Hematopoietic multipotent progenitor cell treated with erythropoietin and hydrocortisone succinate and interleukin-3 and kit ligand, for 17 days (in vitro differentiated cells): Measurements from ENCODE around the gene ANAPC2.
A peak's percentile ranks its signal among the peaks of the same experiment; 100 is the strongest.

Source experiments
- DNase-seq: peaks from one replicate; pipeline ENCODE4 v3.0.0-alpha.2; 2015; ENCODE audit warnings: low spot score

Gene ANAPC2

DNA sequence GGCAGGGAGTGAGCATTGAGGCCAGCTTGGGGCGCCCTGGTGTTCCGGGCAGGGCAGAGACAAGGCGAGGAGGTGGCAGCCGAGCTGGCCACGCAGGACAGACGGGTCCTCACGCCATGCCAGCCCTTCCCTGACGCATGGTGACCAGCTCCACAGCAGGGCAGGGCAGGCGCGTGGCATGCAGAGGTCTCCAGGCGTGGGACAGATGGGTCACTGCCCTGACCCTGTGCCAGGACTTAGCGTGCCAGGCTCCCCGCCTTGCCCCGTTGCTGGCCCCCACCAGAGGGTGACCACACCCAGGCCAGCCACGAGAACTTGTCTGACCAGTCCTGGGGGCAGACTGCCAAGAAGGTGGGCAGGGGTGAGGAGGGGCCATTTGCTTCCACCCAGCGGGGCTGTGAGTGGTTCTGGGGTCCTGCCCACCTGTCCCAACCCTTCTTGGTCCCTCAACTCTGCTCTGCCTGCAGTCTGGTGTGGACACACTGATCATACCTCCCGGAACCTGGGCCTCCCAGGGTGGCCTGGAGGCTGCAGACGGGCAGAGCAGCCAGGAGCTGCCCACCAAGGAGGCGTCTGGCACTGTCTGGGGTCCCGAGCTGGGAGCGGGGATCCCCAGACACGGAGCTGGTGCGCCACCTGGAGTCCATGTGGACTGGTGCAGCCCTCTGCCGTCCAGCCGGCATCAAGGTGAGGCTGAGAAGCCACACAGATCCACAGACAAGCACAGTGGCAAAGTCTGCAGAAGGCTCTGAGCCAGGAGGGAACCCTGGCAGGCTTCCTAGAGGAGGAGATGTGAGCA lies 38.9 kb upstream of the ANAPC2 start, which contains the start of gene RNF224:
Gene RNF224 (plus strand): TSS at position 449 of the 799 bp plus-strand sequence. CDS start 834 bp downstream, outside the sequence.
- DNase-seq: peak; percentile 87

DNA sequence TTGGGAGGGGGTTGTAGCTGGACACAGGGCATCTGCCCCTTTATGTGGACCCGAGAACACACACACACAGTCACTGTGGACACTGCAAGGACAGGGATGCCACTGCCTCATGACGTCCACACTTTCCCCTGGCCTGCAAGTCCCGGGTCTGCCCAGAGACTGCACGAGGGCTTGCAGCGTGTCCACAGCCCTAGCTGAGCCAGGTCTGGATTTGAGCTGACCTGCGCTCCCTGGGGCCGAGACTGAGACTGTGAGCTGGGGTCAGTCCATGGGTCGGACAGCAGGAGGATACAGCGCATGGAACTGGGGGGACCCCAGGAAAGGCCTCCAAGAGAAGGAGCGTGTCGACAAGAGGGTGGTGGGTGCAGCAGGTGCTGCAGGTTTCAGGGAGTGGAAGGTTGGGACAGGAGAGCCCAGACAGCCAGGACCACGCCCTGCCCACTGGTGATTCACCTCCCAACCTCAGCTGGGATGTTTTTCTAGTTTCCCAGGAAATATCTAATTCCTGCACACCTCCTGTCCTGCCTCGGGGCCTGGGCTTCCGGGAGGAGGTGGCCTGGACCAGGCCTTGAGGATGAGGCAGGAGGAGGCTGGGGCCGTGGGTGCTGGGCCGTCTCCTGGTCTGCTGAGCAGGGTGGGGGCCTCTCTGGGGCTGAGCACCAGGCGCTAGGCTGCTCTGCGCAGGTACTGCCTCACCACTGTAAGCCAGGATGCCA lies 38.1 kb upstream of the ANAPC2 start:
- DNase-seq: no peak

DNA sequence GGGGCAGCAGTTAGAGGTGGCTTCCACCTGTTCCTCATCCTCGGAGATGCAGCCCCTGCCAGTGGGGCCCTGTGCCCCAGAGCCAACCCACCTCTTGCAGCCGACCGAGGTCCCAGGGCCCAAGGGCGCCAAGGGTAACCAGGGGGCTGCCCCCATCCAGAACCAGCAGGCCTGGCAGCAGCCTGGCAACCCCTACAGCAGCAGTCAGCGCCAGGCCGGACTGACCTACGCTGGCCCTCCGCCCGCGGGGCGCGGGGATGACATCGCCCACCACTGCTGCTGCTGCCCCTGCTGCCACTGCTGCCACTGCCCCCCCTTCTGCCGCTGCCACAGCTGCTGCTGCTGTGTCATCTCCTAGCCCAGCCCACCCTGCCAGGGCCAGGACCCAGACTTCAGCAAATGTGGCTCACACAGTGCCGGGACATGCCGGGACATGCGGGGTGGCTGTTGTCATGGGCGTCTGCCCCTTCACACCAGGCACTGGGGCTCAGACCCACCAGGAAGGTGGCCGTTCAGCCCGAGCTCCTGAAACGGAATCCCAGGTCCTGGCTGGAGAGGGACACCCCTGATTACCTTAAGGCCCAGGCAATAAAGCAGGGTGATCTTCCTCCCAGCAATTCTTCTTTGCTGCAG lies 37.5 kb upstream of the ANAPC2 start:
- DNase-seq: no peak

DNA sequence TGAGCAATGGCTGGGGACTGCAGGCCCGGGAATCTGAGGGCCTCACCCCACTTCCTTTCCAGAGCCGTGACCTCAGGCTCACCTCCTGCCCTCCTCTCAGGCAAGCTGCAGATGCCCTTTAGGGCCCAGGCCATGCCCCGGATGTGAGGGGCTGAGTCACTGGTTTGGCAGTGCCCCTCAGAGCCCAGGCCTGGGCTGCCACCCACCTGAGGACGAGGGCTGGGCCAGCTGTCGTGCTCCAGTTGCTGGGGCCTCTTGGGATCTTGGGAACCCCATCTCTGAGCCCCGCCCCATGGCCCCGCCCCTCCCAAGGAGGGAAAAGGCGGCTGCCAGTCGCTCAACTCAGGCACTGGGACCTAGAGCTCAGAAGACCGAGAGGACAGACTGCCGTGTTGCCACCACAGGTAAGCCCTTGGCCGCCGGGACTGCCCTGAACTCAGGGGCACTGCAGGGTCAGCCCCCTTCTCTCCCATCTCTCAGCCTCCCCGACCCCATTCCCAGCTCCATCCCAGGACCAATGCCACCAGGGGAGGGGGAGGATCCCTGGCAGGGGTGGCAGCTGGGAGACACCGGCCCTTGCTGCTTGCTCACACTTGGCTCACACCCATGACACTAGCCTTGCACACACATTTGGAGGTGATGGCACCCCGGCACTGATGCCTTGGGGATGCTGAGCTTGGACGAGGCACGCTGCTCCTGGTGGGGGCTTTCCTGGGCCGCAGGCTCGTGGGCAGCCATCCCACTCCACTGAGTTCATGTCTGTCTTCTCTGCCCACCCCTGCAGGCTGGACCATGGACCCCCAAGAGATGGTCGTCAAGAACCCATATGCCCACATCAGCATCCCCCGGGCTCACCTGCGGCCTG lies 36.7 kb upstream of the ANAPC2 start, which contains the start of gene CYSRT1:
Gene CYSRT1 (plus strand): TSS at position 345 of the 865 bp plus-strand sequence. CDS start 448 bp downstream, at position 793.
- DNase-seq: no peak

DNA sequence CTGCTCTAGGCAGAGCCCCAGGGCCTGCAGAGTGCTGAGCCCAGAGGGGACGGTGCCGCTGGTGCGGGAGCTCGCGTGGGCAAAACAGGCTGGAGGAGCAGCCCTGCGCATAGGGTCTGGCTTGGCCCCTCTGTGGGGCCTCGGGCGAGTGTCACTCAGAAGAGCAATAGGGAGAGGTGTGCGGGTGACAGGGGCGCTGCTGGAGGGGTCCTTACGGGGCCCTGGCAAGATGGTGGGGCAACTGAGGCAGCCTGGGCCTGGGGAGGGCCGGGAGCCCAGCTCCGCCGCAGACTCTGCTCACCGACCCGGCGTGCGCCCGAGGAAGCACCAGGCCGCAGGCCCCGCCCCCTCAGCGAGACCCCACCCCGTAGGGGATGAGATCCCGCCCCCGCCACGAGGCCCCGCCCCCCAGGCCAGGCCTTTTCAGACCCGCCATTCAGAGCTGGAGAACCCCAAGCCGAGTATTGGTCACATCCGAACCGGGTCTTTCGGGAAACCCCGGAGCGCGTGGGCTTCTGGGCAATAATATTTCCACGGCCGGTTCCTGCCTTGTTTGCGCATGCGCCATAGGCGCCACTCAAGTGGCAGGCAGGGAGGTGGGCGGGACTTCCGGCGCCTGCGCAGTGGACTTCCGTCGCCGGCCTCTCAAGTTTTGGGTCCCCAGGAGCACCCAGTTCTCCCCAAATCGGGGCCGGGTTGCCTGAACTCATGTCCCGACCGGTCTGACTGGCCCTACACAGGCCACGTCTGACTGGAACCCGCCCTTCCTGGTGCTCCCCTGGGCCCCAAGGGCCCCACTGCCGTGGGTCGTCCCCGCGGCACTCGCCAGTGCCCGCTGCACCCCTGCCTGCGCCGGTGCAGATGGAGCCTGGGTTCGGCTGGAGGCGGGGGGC lies 35.0 kb upstream of the ANAPC2 start:
- peak; percentile 98 for DNase-seq

DNA sequence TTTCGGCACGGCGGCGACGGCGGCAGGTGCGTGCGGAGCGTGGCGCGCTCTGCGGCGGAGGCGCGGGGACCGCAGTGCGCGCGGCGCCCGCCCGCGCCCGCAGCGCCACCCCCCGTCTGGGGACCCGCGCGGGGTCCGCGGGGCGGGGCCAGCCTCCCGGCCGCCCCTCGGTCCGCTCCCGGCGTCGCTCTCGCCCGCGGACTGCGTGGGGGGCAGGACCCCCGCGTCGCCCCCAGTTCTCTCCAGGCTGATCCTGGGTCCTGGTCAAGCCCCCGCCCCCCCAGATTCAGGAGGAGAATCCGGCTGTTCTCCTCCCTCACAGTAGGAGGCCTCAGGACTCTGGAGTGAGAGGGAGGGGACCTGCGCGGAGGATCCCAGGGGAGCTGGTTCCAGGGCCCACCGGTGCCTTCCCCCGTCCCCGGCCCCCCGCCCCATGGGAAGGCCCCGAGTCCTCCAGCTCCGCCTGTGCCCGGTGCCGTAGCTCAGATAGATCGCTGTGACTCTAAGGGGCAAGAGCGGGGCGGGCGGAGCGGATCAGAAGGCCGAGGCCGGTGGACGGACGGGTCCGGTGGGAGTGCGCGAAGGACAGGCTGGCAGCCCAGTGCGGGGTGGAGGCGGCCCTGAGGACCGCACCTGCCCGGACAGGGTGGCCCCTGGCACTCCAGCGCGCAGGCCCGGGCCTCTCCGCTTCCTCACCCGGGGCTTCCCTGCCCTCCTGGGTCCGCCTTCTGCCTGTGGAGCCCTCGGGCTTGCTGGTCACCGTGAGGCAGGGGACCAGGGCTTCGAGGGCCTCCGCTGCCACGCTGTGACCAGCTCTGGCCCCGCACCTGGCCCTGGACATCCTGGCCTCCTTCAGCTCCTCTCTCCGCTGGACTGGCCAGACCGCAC lies 34.1 kb upstream of the ANAPC2 start, which contains the start of gene RNF208:
Gene RNF208 (minus strand): TSS at position 51 of the 888 bp plus-strand sequence. CDS start 1,028 bp downstream, outside the sequence.
- no peak for DNase-seq

DNA sequence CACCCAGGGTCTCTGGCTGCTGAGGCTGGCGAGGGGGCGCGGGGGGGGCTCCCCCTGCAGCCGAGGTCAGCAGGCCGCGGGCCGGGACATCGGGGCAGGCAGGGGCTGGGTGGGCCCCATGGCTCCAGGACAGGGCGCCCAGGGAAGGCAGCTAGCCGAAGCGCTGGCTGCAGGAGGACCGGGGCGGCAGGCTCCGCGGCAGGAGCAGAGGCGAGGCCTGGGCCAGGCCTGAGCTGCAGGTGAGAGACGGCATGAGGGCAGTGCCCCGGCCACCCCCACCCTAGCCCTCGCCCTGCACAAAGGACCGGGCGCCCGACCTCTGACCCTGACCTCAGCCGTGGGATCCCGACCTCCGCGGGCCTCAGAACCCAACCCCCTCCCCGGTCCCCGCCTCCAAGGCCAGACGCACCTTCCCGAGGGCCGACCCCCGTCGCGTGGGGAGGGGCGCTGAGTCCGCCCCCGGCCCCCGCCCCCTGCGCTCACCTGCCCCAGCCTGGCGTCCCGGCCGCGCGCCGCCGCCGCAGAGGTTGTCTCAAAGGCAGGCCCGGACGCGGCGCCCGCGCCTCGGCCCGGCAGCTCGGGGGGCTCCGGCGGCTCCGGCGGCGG lies 33.2 kb upstream of the ANAPC2 start:
- DNase-seq: no peak

DNA sequence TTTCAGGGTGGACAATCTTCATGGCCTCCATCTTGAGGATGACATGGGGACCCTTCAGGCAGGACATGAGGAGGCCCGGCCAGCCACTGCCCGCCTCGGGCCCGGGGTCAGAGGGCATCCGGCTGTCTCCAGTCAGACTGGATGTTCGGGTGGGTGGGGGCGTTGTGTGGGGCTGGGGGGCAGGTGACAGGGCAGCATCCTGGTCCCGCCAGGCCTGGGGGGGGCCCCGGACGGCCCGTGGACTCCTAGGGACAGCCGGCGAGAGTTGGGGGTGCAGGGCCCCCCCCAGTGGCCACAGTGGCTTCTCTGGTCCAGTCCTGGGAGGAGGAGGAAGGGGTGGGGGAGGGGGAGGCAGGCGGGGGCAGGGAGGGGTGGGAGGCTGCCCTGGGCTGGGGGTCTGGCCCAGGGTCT lies 32.7 kb upstream of the ANAPC2 start:
- DNase-seq: no peak

DNA sequence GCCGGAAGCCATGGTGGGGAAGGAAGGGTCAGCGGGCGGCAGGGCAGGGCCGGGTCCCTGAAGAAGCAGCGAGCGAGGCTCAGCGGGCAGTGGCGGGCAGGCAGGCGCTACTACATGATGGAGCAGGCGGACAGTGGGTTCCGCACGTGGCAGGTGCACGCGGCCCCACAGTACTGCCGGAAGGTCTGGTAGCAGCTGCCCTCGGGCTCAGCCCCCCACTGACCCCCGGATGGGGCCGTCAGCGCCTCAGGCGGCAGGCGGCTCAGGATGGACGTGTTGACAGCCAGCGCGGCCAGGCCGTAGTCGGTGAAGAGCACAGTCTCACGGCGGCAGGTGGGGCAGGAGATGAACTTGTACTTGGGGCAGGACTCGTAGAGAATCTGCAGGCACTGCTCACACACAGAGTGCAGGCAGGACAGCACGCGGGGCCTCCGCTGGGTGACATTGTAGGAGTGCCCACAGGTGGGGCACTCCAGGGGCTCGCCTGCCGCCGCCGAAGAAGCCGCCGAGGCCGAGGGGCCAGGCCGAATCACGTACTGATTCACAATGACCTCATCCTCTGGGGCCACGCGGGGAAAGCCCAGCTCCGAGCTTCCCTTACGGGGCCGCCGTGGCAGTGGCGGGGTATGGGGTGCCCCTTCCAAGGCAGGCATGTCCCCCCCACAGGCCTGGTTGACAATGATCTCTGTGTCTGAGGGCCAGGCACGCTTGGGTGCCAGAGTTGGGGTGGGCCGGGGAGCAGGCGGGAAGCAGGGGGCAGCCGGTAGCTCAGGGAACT lies 32.1 kb upstream of the ANAPC2 start:
- DNase-seq: no peak

DNA sequence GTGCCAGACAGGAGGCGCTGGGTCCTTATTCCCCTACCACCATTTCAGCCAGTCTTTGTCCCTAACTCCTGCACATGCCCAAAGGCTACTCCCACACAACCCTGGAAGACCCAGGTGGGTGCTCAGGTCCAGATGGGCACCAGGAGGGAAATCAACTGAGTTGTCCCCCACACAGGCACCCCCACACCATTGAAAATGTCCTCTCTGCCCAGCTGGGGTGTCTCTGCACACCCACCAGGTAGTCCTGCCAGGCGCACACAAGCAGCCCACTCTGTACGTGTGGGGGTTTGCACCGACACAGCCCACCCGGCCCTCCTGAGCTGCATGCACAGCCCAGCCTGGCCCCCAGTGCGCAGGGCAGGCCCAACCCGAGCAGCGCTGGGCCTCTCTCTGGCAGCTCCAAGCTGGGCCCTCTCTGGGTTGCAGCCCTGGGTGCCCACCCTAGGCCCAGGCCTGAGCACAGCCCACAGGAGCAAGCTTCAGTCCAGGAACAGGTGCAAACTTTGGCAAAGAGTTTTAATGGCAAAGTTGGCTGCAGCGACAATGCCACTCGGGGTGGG lies 31.5 kb upstream of the ANAPC2 start:
- no peak for DNase-seq

DNA sequence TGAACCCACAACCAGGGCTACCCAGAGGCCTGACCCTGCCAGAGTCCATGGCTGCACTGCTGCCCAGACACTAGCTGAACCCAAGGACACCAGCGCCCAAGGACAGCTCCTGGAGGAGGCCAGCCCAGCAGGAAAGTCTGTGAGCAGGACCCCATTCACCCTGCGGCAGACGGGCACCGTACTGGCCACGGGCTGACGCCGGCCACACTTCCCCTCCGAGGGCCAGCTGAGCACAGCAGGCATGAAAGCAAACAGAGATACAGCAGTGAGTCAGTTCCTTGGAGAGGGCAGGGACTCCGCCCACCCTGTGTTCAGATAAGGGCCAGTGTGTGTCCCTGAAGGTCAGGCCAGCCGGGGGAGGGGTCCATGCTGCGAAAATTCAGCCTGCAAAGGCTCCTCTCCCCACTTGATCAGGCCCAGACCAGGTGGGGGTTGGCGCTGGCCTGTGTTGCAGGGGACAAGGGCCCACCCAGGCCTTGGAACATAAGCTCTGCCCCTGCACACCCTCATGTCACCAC lies 30.5 kb upstream of the ANAPC2 start:
- DNase-seq: peak; percentile 84

DNA sequence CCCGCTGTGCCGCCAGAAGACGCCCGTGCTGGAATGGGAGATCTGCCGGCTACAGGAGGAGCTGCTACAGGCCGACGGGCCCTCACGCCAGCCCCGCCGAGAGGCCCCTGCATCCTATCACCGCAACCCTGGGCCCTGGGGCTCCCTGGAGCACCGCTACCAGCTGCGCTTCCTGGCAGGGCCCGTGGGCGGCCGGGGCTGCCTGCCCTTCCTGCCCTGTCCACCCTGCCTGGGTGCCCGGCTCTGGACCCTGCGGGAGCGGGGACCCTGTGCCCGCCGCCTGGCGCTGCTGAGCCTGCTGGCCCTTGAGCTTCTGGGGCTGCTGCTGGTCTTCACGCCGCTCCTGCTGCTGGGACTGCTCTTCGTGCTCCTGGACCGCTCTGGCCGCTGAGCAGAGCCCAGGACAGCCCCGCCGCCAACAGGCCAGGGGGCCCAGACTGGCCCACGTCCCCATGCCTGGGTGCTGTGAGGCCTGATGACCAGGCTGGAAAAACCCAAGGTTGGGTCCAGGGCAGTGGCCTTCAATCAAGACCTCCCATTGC lies 29.9 kb upstream of the ANAPC2 start:
- DNase-seq: no peak

DNA sequence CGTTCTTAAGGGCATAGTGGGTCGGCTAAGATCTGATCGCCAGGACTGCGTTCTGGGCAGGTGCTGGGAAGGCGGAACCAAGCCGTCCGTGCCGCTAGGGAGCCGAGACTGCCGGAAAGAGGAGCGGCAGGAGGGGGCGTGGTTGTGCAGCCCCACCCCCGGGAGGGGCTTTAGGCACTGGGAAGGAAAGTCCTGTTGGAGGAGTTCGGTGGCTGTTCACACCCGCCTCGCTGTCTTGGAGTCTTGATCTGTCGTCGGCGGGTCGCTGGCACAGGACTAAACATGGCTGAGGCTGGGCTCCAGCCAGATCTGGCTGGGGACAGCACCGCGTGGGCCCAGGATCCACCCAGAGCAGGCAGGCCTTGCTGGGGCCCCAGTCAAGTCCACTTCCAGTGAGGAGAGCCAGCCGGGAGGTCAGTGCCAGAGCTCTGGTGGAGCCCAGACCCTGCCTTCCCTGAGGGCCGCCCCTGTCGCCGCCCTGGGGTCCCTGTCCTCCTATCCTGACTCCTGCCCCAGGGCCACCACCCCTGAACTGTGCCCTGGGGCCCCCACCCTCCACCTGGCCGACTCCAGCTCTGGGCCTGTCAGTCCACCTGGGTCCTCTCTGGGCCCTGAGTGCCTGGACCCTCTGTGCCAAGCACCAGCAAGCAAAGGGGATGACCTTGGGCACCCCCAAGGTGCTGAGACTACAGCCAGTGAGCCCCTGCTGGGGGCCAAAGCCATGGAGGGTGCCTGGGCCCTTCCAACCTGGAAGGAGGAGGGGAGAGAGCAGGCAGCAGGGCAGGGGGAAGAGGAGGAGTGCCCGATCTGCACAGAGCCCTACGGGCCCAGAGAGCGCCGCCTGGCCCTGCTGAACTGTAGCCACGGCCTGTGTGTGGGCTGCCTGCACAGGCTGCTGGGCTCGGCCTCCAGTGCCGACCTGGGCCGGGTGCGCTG lies 29.2 kb upstream of the ANAPC2 start:
- DNase-seq: peak; percentile 31

DNA sequence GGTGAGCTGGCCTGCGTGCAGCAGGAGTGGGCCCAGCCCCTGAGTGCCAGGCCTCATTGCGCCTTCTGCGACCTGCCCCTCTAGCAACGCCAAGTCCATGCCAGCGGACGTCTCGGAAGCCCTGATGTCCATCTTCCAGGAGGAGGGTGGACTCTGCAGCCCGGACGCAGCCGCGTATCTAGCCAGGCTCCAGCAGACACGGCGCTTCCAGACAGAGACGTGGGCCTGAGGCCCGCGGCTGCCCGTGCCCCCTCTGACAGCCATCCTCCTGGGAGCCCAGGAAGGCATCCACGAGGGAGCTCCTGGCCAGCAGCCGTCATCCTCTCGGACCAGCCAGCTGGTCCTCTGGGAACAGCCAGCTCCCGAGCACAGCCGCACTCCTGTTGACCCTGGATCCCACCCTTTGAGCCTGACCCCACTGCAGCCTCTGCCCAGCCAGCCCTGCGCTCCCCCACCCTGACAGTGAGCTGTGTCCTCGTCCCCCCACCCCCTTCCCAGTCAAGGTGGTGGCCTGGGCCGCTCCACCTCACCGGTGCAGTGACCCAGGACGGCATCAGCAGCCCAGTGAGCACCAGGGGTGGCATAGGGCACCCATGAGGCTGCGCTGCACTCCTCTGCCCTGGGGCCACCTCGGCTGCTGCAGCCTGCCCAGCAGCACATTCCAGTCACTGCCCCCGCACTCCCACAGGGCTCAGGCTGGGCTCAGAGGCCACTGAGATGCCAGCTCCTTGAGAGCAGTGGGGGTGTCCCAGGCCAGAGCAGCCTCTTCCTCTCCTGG lies 28.0 kb upstream of the ANAPC2 start:
- DNase-seq: no peak

DNA sequence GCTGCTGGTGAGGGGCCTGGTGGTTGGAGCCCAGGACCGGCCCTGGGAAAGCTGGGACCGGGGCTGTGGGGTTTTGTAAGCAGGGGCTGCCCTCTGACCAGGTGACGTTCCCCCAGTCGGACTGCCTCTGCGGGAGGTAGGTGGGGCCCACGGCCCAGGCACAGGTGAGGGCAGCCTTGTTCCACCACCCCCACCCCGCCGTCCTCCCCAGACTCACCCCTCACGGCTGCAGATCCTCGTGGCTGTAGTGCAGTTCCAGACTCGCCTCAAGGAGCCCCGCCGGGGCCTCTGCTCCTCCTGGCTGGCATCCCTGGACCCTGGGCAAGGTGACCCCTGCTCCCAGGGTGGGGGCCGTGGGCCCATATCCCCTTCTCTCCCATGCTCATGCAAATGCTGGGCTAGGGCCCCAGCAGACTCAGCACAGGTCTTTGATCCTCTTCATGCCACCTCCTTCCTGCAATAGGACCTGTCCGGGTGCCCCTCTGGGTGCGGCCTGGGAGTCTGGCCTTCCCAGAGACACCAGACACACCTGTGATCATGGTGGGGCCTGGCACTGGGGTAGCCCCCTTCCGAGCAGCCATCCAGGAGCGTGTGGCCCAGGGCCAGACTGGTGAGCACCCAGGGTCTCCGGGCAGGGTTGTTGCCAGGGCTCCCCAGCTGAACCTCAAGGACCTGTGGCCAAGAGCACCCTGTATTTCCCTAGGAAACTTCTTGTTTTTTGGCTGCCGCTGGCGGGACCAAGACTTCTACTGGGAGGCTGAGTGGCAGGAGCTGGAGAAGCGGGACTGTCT lies 27.0 kb upstream of the ANAPC2 start:
- DNase-seq: no peak
